Muscle layer of duodenum (tissue), 2 donors: ENCODE results near the gene ZNF827.

Experiments
- H3K27ac ChIP-seq: one replicate; pipeline ENCODE4 v1.7.0; 2013; ENCODE audit warnings: mild to moderate bottlenecking, low read length
- H3K27me3 ChIP-seq: one replicate; pipeline ENCODE4 v1.7.0; 2013; ENCODE audit warnings: low read depth, mild to moderate bottlenecking, control low read depth, low read length
- H3K36me3 ChIP-seq, 2 donors: one replicate each; pipeline ENCODE4 v1.7.0; 2013; ENCODE audit warnings: low read length in 2 of 2, control low read depth in 1 of 2, mild to moderate bottlenecking in 1 of 2; ENCODE audit not compliant: insufficient read depth in 2 of 2, control insufficient read depth in 1 of 2
- H3K4me1 ChIP-seq, 2 donors: one replicate each; pipeline ENCODE4 v1.7.0; 2013; ENCODE audit warnings: low read length in 2 of 2, mild to moderate bottlenecking in 2 of 2, control low read depth in 1 of 2, moderate library complexity in 1 of 2; ENCODE audit not compliant: insufficient read depth in 2 of 2, control insufficient read depth in 1 of 2
- H3K4me3 ChIP-seq, 2 donors: one replicate each; pipeline ENCODE4 v1.7.0; 2013; ENCODE audit warnings: low read length in 2 of 2, low read depth in 1 of 2, mild to moderate bottlenecking in 1 of 2
- H3K9me3 ChIP-seq, 2 donors: one replicate each; pipeline ENCODE4 v1.7.0; 2013; ENCODE audit warnings: low read length in 2 of 2, control low read depth in 1 of 2, mild to moderate bottlenecking in 1 of 2; ENCODE audit not compliant: control insufficient read depth in 1 of 2
- donor health status: healthy.

ZNF827 gene

DNA sequence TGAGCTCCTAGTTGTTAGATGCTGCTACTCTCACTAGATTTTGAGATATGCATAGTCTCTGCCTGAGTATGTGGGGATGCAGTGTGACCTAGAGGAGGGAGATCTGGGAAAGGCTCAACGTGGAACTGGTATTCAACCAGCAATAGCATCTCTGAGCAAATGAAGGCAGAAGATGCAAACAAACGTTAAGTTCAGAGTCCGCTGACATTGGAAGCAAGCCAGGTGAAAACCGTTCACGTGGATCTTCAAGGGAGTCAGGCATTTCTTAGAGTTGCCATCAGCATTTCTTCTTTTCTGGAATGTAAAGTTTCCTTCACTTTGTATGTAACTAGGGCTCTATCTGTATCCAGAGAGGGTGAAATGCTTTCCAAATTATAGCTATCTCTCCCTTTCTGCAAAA is 198.8 kb downstream of the ZNF827 start:
- no peak overlapping the region for H3K4me3 ChIP-seq
- H3K27ac ChIP-seq = no peak overlapping the region
- peaks cover 0 to 25% of the 10 kb centered on the region in 2 donors for H3K4me1 ChIP-seq
- peaks cover 0 to 3% of the 10 kb centered on the region in 2 donors for H3K36me3 ChIP-seq
- no peaks in the 10 kb centered on the region for H3K9me3 ChIP-seq
- no peaks in the 10 kb centered on the region for H3K27me3 ChIP-seq

DNA sequence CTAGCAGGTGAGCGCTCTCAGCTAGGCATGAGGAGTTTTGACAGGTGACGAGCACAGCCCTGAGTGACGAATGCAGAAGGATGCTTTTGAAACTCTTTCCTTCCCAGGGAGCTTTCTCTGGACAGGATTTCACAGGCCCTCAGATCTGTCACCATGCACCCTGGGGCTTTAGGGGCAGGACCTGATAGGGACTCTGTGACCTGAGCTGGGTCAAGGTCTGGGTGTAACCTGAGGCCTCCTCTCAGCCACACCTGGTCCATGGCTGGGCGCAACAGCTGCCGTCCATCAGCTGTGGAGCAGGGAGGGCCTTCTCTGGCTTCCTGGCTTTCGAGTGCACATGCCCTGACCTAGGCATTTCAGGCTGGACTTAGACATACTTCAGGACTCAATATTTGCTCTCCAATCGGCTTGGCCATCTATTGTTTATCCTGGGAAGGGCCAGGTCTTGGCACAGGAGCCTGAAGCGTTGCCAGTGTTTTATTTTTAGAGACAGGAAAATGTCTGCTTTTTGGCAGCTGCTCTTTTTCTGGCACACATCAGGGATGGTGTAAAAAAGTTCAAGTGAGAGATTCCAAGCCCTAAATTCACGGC is 202.3 kb downstream of the ZNF827 start:
- H3K36me3 ChIP-seq = peaks cover 0 to 12% of the 10 kb centered on the region in 2 donors
- peaks cover under 1 to 25% of the 10 kb centered on the region in 2 donors for H3K4me1 ChIP-seq
- no peak overlapping the region for H3K4me3 ChIP-seq
- no peaks in the 10 kb centered on the region for H3K27me3 ChIP-seq
- no peaks in the 10 kb centered on the region for H3K9me3 ChIP-seq
- peak overlapping the region; percentile 94 for H3K27ac ChIP-seq

DNA sequence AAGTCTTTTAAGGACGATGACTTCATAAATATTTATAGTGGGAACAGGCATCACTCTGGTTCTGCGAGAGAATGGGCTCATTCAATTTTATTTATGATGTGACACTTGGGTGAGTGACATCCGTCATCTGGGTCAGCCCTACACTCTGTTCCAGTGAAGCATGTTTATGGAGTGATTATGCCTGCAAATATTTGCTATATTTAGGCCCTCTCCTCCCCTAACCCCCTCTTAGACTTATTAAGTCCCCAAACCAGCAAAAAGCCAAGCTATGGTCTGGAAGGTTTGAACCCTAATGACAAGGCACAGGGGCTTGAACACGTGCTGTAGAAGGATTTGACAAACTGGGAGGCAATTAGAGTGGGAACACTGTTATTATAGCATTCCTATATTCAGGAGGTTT is 202.8 kb downstream of the ZNF827 start:
- H3K4me1 ChIP-seq = peaks cover 3 to 25% of the 10 kb centered on the region in 2 donors

DNA sequence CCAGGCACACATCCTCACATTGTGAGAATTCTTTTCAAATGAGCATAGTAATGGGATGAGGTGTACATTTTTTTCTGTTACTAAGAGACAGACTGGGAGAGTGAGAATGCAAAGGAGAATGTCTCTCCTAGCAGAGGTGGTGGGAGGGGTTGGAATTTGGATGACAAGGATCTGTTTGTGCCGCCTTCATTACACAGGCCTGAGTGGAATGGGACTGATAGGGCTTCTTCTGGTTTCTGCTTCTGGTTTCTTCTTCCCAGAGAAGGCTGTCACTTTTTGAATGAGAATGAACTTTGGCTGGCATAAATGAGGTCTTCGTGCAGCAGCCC is 203.3 kb downstream of the ZNF827 start:
- Histone ChIP-seq H3K9me3 (no peaks in the 10 kb centered on the region), H3K36me3 (peaks cover 0 to 12% of the 10 kb centered on the region in 2 donors), H3K27me3 (no peaks in the 10 kb centered on the region), H3K4me1 (peaks cover 3 to 23% of the 10 kb centered on the region in 2 donors), H3K27ac (peak overlapping the region; percentile 94), H3K4me3 (no peak overlapping the region)

More for the DNA sequence above, 202.8 kb downstream of the ZNF827 start:
- Histone ChIP-seq H3K27ac (peak overlapping the region; percentile 94), H3K4me3 (no peak overlapping the region), H3K27me3 (no peaks in the 10 kb centered on the region), H3K9me3 (no peaks in the 10 kb centered on the region), H3K36me3 (peaks cover 0 to 12% of the 10 kb centered on the region in 2 donors)

DNA sequence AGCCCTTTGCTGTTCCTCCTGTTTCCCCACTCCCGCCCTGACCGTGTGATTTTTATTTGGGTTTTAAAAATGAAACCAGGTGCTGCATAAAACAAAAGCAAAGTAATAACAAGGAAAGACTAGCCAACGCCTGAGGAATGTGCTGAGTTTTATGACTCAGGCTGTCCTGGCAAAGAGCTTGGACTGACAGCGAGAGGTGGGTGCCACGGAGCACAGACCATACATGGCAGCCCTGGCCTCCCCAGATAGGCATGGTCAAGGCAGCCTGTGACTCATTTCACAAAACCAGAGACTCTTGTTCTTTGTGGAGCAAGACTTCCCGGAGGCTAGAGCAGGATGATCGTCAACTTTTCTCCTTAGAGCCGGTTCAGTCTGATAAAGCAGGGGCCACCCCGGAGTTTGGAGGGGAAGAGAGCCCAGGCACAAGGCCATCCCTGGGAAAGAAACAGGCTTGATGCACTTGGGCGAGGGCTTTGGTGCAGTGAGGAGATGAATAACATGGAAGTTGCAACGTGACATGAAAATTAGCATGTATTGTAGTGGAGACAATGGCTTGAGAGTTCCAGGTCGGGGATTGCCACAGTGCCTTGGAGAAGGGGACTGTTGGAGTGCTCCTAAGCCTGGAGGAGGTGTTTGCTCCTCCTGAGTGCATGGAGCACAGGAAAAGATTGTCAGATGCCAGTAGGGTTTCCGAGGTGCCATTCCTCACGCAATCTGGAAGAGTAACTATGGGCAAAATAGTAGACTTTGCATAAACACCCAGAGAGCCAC is 203.9 kb downstream of the ZNF827 start:
- H3K36me3 ChIP-seq = peaks cover 0 to 12% of the 10 kb centered on the region in 2 donors

DNA sequence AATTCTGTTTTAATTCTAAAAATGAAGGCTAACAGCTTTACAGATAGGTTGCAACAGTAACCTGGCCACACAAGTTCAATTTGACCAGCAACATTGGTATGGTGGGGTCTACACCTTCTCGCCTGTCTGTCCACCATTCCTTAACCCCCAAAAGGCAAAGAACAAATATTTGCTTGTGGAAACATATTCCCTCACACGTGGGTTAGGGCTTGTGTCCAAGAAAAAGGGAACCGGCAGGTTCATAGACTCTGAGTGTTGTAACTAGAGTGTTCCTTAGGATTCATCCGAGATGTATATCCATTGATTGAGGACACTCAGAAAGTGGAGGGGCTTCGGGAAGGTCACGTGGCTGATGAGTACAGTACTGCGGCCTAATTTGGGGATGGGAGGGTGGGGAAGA is 204.6 kb downstream of the ZNF827 start:
- H3K27ac ChIP-seq = peak overlapping the region; percentile 94
- H3K27me3 ChIP-seq = no peaks in the 10 kb centered on the region
- H3K4me1 ChIP-seq = peaks cover 3 to 23% of the 10 kb centered on the region in 2 donors
- peaks cover 0 to 12% of the 10 kb centered on the region in 2 donors for H3K36me3 ChIP-seq
- H3K4me3 ChIP-seq = peak overlapping the region in 1 of 2 donors; percentile 62
- H3K9me3 ChIP-seq = no peaks in the 10 kb centered on the region

More for the DNA sequence above, 203.9 kb downstream of the ZNF827 start:
- Histone ChIP-seq H3K27ac (peak overlapping the region; percentile 94), H3K4me1 (peaks cover 3 to 23% of the 10 kb centered on the region in 2 donors), H3K4me3 (no peak overlapping the region), H3K9me3 (no peaks in the 10 kb centered on the region), H3K27me3 (no peaks in the 10 kb centered on the region)

DNA sequence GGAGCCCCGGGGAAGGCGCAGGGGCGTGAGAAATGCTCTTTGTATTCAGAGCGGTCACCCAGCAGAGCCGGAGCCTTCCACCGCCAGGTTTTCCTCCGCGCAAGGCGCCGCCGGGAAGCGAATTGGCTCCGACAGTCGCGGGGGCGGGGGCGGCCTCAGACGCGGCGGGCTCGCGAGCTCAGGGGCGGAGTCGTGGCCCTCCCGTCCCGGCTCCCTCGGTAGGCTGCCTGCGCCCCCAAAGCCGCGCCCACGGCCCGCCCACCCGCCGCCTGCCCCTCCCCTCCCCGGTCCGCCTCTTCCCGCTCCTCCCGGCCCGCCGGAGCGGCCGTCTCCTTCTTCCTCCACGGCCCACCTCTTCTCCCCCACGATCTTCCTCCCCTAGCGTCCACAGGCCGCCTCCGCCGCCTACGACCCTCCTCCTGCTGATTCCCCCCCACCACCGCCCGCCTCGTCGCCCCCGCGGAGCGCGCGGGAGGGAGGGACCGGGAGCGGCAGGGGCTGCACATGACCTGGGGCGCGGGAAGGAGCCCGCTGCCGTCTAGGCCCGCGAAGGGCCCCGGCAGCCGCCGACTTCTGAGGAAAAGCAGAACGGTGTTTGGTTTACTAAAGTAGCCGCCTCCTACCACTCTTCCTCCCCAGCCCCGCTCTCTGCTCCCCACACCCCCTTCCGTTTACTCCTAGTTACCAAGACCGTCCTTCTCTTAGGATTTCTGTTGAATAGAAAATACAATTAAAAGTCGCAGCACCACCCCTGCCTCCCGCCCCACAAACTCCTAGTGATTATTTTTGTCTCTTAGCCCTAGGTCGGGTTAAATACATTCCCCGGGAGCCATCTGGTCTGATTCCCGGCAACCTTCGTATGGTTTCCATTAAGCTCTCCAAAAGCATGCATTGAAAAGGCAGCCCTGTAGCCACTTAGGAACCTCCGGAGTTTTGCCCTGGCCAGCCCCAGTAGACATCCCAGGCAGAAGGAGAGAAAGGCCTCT is 205.4 kb downstream of the ZNF827 start:
- peaks cover 0 to 12% of the 10 kb centered on the region in 2 donors for H3K36me3 ChIP-seq
- no peaks in the 10 kb centered on the region for H3K9me3 ChIP-seq
- H3K27ac ChIP-seq = peak overlapping the region; percentile 94
- H3K4me1 ChIP-seq = peaks cover 3 to 23% of the 10 kb centered on the region in 2 donors
- peak overlapping the region; percentile 49 to 62 for H3K4me3 ChIP-seq
- H3K27me3 ChIP-seq = no peaks in the 10 kb centered on the region

DNA sequence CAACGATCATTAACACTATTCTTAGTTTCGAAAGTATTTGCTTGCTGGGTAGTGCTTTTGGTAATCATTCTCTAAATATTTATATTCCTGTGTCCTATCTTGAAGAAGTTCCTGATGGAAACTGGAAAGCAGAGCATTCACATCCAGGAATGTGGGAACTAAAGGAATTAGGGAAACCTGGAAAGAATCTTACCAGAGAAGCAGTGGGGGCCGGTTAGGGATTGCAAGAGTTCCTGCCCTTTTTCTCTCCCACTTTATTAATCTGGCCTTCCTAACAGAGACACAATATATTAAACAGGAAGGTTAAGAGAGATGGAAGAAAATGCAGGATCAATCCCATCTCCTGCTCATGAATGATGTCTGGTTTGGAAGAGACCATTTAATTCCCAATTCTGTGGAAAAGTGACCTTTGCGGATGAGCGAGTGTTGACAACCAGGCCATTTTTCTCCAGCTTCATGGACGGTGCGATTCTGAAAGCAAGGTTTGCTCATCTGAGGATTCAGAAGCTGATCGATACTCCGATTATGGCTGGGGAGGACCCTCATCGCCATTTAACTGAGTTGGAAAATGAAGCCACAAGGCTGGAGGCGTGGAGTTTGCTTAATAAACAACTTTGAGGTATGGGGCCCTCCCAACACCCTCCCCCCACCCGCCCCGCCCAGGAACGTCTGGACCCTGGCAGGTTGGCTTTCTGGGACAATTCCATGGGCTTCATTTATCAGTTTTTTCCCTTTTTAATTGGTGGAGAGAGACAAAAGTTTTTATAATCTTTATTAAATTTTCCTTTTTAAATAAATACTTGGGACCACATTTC is 206.4 kb downstream of the ZNF827 start:
- Histone ChIP-seq H3K27me3 (no peaks in the 10 kb centered on the region), H3K4me1 (peaks cover 3 to 23% of the 10 kb centered on the region in 2 donors), H3K36me3 (peaks cover 0 to 12% of the 10 kb centered on the region in 2 donors), H3K4me3 (peak overlapping the region; percentile 38 to 62), H3K27ac (peak overlapping the region; percentile 49), H3K9me3 (no peaks in the 10 kb centered on the region)

DNA sequence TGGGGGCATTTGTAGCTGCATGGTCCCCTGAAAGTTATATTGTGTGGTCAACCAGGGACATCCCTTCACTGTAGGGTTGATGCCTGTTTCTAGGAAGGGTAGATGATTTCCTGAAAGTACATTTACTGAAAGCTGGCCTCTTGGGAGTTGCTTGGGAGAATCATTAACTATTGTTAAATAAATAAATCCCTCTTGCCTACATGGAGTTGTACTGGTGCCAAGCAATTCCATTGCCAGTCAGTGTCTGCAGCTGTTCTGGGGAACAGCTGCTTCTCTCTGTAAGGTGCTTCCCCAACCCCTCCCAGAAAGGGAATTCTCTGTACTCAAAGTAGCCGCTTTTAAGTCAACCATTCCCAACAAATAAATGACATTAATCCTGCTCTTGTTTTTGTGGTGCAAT is 207.6 kb downstream of the ZNF827 start:
- Histone ChIP-seq H3K9me3 (no peaks in the 10 kb centered on the region), H3K4me1 (peaks cover 3 to 13% of the 10 kb centered on the region in 2 donors), H3K36me3 (peaks cover 0 to 12% of the 10 kb centered on the region in 2 donors), H3K27ac (no peak overlapping the region), H3K4me3 (no peak overlapping the region), H3K27me3 (no peaks in the 10 kb centered on the region)

DNA sequence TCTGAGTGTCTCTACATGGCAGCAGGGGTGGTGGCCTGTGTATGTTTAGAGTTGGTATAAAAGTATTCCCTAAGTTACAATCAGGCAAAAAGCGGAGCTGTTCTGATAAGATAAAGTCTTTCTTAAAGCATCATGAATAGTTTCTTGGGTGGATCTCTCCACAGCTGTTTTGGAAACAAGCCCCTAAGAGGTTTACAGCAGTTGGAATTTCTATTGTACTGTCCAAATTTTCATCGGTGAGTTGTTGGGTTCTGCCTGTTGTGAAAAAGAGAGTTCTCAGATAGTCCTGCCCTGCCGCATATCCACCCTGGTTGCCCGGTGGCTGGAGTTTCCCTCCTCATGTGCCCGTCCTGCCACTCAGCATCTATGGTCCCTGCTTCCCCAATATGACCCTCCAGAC is 208.6 kb downstream of the ZNF827 start:
- H3K4me1 ChIP-seq = peaks cover 3 to 7% of the 10 kb centered on the region in 2 donors
- H3K27ac ChIP-seq = no peak overlapping the region
- H3K9me3 ChIP-seq = no peaks in the 10 kb centered on the region
- no peaks in the 10 kb centered on the region for H3K27me3 ChIP-seq
- peaks cover 0 to 11% of the 10 kb centered on the region in 2 donors for H3K36me3 ChIP-seq
- H3K4me3 ChIP-seq = no peak overlapping the region
